HG02763 (cell line): Measurements from ENCODE around the gene ANKFN1.

Experiments
- ATAC-seq: cut with Tn5 transposase; IDR thresholded peaks from one replicate; pipeline ENCODE4 v1.9.1; 2021; ENCODE audit warnings: mild to moderate bottlenecking, moderate library complexity; ENCODE audit not compliant: unreplicated experiment

Gene ANKFN1

GRCh38 chr17:56178203-56178602, 24.9 kb downstream of the ANKFN1 start:
- ATAC-seq = no peak

GRCh38 chr17:56182081-56182480, 28.8 kb downstream of the ANKFN1 start:
- ATAC-seq = no peak

- no peak for ATAC-seq
These were observed 31.4 kb downstream of the ANKFN1 start for GRCh38 chr17:56184650-56185049.

- ATAC-seq = no peak
These were observed 32.4 kb downstream of the ANKFN1 start for GRCh38 chr17:56185491-56186221.

GRCh38 chr17:56186222-56186786, 33.0 kb downstream of the ANKFN1 start:
- no peak for ATAC-seq

- no peak for ATAC-seq
These were observed 50.2 kb downstream of the ANKFN1 start for GRCh38 chr17:56203430-56203829.

- ATAC-seq = no peak
These were observed 53.1 kb downstream of the ANKFN1 start for GRCh38 chr17:56206351-56206750.

GRCh38 chr17:56213031-56213430, 59.8 kb downstream of the ANKFN1 start:
- no peak for ATAC-seq

- ATAC-seq = no peak
These were observed 64.6 kb downstream of the ANKFN1 start for GRCh38 chr17:56217921-56218320.

GRCh38 chr17:56222255-56222654, 69.0 kb downstream of the ANKFN1 start:
- ATAC-seq = no peak

- no peak for ATAC-seq
These were observed 77.4 kb downstream of the ANKFN1 start for GRCh38 chr17:56230660-56231059.

GRCh38 chr17:56231252-56231651, 78.0 kb downstream of the ANKFN1 start:
- ATAC-seq = no peak

- ATAC-seq = no peak
These were observed 78.4 kb downstream of the ANKFN1 start for GRCh38 chr17:56231693-56232092.

GRCh38 chr17:56244268-56244890, 91.1 kb downstream of the ANKFN1 start:
- ATAC-seq = no peak

GRCh38 chr17:56247816-56248215, 94.5 kb downstream of the ANKFN1 start:
- no peak for ATAC-seq

- no peak for ATAC-seq
These were observed 103.8 kb downstream of the ANKFN1 start for GRCh38 chr17:56257075-56257474.

- ATAC-seq = no peak
These were observed 107.2 kb downstream of the ANKFN1 start for GRCh38 chr17:56260376-56261002.

GRCh38 chr17:56262803-56263202, 109.5 kb downstream of the ANKFN1 start:
- ATAC-seq = no peak

- no peak for ATAC-seq
These were observed 116.5 kb downstream of the ANKFN1 start for GRCh38 chr17:56269556-56270389.

GRCh38 chr17:56274491-56274890, 121.2 kb downstream of the ANKFN1 start:
- no peak for ATAC-seq

- ATAC-seq = no peak
These were observed 131.2 kb downstream of the ANKFN1 start for GRCh38 chr17:56284482-56284881.
